Thoracic aorta (tissue), 2 donors: ENCODE results near the gene ATP9A. TPM values are rescaled to one million over a fixed set of nuclear protein-coding genes. Genes with fewer than 3 reads are reported as not detected.
"Not testable (repeated sequence)": the region's sequence is repeated elsewhere in the genome, so short reads cannot be mapped to it uniquely, and the experiment has no call there.

ENCODE experiments used
- ATAC-seq: fragments of 150-250 bp; one replicate; pipeline ENCODE4 v1.8.0; 2017; ENCODE audit warnings: low read depth; ENCODE audit not compliant: insufficient number of reproducible peaks, low FRiP score
- DNase-seq: peaks from one replicate; pipeline ENCODE4 v3.0.0-alpha.2; 2020; ENCODE audit warnings: low spot score
- H3K27ac ChIP-seq, 2 donors: fragments of 200-600 bp; sonication (generic); 1 replicate in 1 of 2; 2 replicates in 1 of 2; pipeline ENCODE4 v1.5.1; 2016; ENCODE audit warnings: mild to moderate bottlenecking in 2 of 2, moderate library complexity in 2 of 2
- H3K27me3 ChIP-seq: fragments of 200-600 bp; sonication (generic); replicated peaks from 2 replicates; pipeline ENCODE4 v1.6.0; 2016; ENCODE audit warnings: mild to moderate bottlenecking; ENCODE audit not compliant: insufficient read depth
- H3K36me3 ChIP-seq: fragments of 200-600 bp; sonication (generic); one replicate; pipeline ENCODE4 v1.5.1; 2016
- H3K4me1 ChIP-seq, 2 donors: fragments of 200-600 bp; sonication (generic); 1 replicate in 1 of 2; 2 replicates in 1 of 2; pipeline versions ENCODE4 v1.5.1 to v1.6.0; 2016; ENCODE audit warnings: low read depth in 2 of 2, mild to moderate bottlenecking in 1 of 2; ENCODE audit not compliant: control insufficient read depth in 1 of 2
- H3K4me3 ChIP-seq: fragments of 200-600 bp; sonication (generic); 2 replicates; pipeline ENCODE4 v1.5.1; 2016; ENCODE audit warnings: mild to moderate bottlenecking
- H3K9me3 ChIP-seq: fragments of 200-600 bp; sonication (generic); 2 replicates; pipeline ENCODE4 v1.5.1; 2016
- total RNA-seq, 2 donors: library from RNA; depleted of rRNA; stranded (reverse); fragments of >200 nt; gene quantifications; one replicate each; pipeline versions ENCODE4 v1.1.0 to v1.2.3, GENCODE V29; 2016
- TF ChIP-seq, protein P1 (sequence below): fragments of 200-600 bp; sonication (generic); IDR thresholded peaks from one replicate; pipeline ENCODE4 v1.5.1; 2019; ENCODE audit warnings: antibody characterized with exemption

The ATP9A gene
- total RNA-seq, 2 donors from 2014 or later: 54.4 TPM

- no peak for DNase-seq
- Histone ChIP-seq H3K9me3 (no peaks in the 10 kb centered on the region), H3K4me1 (peaks cover 11 to 24% of the 10 kb centered on the region in 2 donors), H3K36me3 (no peaks in the 10 kb centered on the region), H3K27me3 (no peaks in the 10 kb centered on the region), H3K27ac (no peak overlapping the region), H3K4me3 (no peak overlapping the region)
- TF ChIP-seq, protein P1, sequence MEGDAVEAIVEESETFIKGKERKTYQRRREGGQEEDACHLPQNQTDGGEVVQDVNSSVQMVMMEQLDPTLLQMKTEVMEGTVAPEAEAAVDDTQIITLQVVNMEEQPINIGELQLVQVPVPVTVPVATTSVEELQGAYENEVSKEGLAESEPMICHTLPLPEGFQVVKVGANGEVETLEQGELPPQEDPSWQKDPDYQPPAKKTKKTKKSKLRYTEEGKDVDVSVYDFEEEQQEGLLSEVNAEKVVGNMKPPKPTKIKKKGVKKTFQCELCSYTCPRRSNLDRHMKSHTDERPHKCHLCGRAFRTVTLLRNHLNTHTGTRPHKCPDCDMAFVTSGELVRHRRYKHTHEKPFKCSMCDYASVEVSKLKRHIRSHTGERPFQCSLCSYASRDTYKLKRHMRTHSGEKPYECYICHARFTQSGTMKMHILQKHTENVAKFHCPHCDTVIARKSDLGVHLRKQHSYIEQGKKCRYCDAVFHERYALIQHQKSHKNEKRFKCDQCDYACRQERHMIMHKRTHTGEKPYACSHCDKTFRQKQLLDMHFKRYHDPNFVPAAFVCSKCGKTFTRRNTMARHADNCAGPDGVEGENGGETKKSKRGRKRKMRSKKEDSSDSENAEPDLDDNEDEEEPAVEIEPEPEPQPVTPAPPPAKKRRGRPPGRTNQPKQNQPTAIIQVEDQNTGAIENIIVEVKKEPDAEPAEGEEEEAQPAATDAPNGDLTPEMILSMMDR: no peak
- no peak for ATAC-seq
These were observed 22.4 kb downstream of the ATP9A start for GRCh38 chr20:51745804-51746203.

DNA sequence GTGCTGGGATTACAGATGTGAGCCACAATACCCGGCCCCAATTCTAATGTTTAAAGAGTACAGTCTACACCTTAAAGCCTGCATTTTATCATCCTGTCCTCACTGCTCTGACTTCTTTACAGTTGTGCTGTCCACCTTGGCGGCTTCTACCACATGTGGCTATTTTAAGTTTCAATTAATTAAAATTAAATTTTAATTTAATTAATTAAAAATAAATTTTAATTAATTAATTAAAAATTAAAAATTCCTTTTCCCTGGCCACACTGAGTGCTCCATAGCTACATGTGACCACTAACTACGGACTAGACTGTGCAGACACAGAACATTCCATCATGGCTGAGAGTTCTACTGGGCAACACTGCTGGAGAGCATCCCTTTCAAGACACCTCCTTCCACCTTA, 27.4 kb downstream of the ATP9A start:
- Histone ChIP-seq H3K27me3 (no peaks in the 10 kb centered on the region), H3K36me3 (no peaks in the 10 kb centered on the region), H3K4me3 (no peak overlapping the region), H3K9me3 (no peaks in the 10 kb centered on the region), H3K4me1 (peaks cover 2 to 22% of the 10 kb centered on the region in 2 donors), H3K27ac (no peak overlapping the region)
- ATAC-seq (no peak), DNase-seq (no peak)
- TF ChIP-seq, protein P1: no peak

DNA sequence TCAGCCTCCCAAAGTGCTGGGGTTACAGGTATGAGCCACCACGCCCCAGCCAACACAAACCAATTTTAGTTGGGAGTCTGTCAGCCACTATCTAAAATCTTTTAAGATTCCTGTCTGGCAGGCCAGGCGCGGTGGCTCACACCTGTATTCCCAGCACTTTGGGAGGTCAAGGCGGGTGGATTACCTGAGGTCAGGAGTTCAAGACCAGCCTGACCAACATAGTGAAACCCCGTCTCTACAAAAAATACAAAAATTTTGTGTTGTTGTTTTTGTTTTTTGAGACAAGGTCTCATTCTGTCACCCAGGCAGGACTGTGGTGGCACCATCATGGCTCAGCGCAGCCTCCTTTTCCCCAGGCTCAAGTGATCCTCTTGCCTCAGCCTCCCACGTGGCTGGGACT, 27.9 kb downstream of the ATP9A start:
- not testable (repeated sequence) for ATAC-seq, H3K27ac ChIP-seq, H3K9me3 ChIP-seq, H3K36me3 ChIP-seq, DNase-seq, H3K27me3 ChIP-seq, H3K4me3 ChIP-seq
- peaks cover 7 to 27% of the 10 kb centered on the region in 2 donors for H3K4me1 ChIP-seq

GRCh38 chr20:51739722-51740249, 28.4 kb downstream of the ATP9A start:
- ATAC-seq: no peak
- H3K4me3 ChIP-seq: no peak overlapping the region
- TF ChIP-seq, protein P1: no peak

DNA sequence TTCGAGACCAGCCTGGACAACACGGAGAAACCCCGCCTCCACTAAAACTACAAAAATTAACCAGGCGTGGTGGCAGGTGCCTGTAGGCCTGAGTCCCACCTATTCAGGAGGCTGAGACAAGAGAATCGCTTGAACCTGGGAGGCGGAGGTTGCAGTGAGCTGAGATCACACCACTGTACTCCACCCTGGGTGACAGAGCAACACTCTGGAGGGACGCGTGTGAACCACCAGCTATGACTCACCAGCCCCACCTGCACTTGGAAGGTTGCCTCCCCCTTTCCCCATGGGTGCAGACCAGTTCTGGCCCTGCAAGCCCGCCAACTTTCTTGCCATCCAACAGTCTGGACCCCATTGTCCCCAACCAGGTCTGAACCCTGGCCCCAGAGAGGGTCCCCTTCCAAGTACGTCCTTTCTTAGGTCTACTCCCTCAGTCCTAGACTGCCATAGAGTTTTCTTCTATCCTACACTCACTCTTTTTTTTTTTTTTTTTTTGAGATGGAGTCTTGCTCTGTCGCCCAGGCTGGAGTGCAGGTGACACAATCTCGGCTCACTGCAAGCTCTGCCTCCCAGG, 29.2 kb downstream of the ATP9A start:
- TF ChIP-seq, protein P1: no peak
- H3K4me1 ChIP-seq: peaks cover 7 to 35% of the 10 kb centered on the region in 2 donors
- ATAC-seq (no peak), DNase-seq (no peak)
- H3K27me3 ChIP-seq: no peaks in the 10 kb centered on the region
- H3K4me3 ChIP-seq: no peak overlapping the region
- no peaks in the 10 kb centered on the region for H3K9me3 ChIP-seq
- H3K36me3 ChIP-seq: no peaks in the 10 kb centered on the region
- no peak overlapping the region for H3K27ac ChIP-seq

More at GRCh38 chr20:51739722-51740249, 28.4 kb downstream of the ATP9A start:
- Histone ChIP-seq H3K9me3 (no peaks in the 10 kb centered on the region), H3K27ac (no peak overlapping the region), H3K36me3 (no peaks in the 10 kb centered on the region), H3K27me3 (no peaks in the 10 kb centered on the region), H3K4me1 (peaks cover 7 to 33% of the 10 kb centered on the region in 2 donors)
- no peak for DNase-seq

DNA sequence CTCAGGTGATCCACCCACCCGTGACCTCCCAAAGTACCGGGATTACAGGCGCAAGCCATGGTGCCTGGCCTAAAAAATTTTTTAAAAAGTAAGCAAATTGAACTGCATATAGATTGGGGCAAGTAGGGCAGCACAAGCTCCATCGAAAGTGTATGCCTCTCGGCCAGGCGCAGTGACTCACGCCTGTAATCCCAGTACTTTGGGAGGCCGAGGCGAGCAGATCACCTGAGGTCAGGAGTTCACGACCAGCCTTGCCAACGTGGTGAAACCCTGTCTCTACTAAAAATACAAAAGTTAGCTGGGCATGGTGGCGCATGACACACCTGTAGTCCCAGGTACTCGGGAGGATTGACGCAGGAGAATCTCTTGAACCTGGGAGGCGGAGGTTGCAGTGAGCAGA, 29.9 kb downstream of the ATP9A start:
- H3K27ac ChIP-seq, H3K27me3 ChIP-seq, H3K36me3 ChIP-seq, H3K4me3 ChIP-seq, H3K9me3 ChIP-seq, ATAC-seq, DNase-seq: not testable (repeated sequence)
- H3K4me1 ChIP-seq: peaks cover 7 to 34% of the 10 kb centered on the region in 2 donors
